Lung (tissue), 12 donors: ENCODE results near the gene APOB. TPM values are rescaled to one million over a fixed set of nuclear protein-coding genes. Genes with fewer than 3 reads are reported as not detected.

Experiments
- ATAC-seq: fragments of 200-7000 bp; cut with Tn5 transposase; one replicate; pipeline ENCODE4 v1.9.1; 2020; ENCODE audit warnings: moderate number of reproducible peaks; ENCODE audit not compliant: insufficient read depth, low FRiP score
- DNase-seq, 3 donors: peaks; one replicate each; pipeline ENCODE4 v3.0.0-alpha.2; 2013 to 2017
- H3K27ac ChIP-seq, 2 donors: one replicate each; pipeline ENCODE4 v1.5.1; 2013; ENCODE audit warnings: mild to moderate bottlenecking in 2 of 2, moderate library complexity in 2 of 2, control low read depth in 1 of 2, inconsistent platforms in 1 of 2, low read depth in 1 of 2, low read length in 1 of 2
- H3K27me3 ChIP-seq, 3 donors: one replicate each; pipeline ENCODE4 v1.5.1; 2013; ENCODE audit warnings: low read length in 2 of 3; ENCODE audit not compliant: control insufficient read depth in 3 of 3, insufficient read depth in 3 of 3
- H3K36me3 ChIP-seq, 4 donors: one replicate each; pipeline ENCODE4 v1.5.1; 2013; ENCODE audit warnings: low read length in 4 of 4, mild to moderate bottlenecking in 1 of 4, moderate library complexity in 1 of 4; ENCODE audit not compliant: control insufficient read depth in 4 of 4, insufficient read depth in 4 of 4
- H3K4me1 ChIP-seq, 5 donors: one replicate each; pipeline ENCODE4 v1.5.1; 2013; ENCODE audit warnings: low read length in 5 of 5, mild to moderate bottlenecking in 2 of 5, moderate library complexity in 1 of 5; ENCODE audit not compliant: control insufficient read depth in 5 of 5, insufficient read depth in 5 of 5
- H3K4me3 ChIP-seq: one replicate; pipeline ENCODE4 v1.5.1; 2013; ENCODE audit warnings: mild to moderate bottlenecking, control low read depth, moderate library complexity
- H3K9ac ChIP-seq, 2 donors: one replicate each; pipeline ENCODE4 v1.5.1; 2013; ENCODE audit warnings: low read length in 2 of 2, control low read depth in 1 of 2; ENCODE audit not compliant: insufficient read depth in 1 of 2
- H3K9me3 ChIP-seq, 4 donors: one replicate each; pipeline ENCODE4 v1.5.1; 2013; ENCODE audit warnings: low read length in 3 of 4, mild to moderate bottlenecking in 1 of 4, moderate library complexity in 1 of 4; ENCODE audit not compliant: control insufficient read depth in 4 of 4, insufficient read depth in 3 of 4
- WGBS, 2 donors: extraction: QIAGEN DNeasy Blood & Tissue Kit; methylation state at CpG; one replicate each; pipeline ENCODE4 v1.1.7; 2013; 5-methylcytosine and 5-hydroxymethylcytosine counted together
- polyA plus RNA-seq, 2 donors: library from polyadenylated mRNA; stranded (reverse); fragments of 200-250 nt; gene quantifications; one replicate each; pipeline ENCODE4 v1.2.1, GENCODE V29; 2013
- total RNA-seq, 2 donors: library from RNA; depleted of rRNA in 1 of 2; stranded (reverse); fragments of >200 nt in 1 of 2; gene quantifications; one replicate each; pipeline ENCODE4 v1.2.1, GENCODE V29; 2014 to 2021
- TF ChIP-seq, protein P1 (sequence below): IDR thresholded peaks from 2 replicates; pipeline ENCODE4 v1.5.1; 2012; ENCODE audit warnings: mild to moderate bottlenecking; ENCODE audit errors: control extremely low read depth, extremely low read depth
- donor health status: control.
- donor health status: control.
- donor health status: Bipolar disorder and iron deficiency.
- donor health status: healthy.
- donor health status: DM: yes; HTN: yes; CAD: no.

APOB gene
- total and polyA plus RNA-seq, 4 donors, result 0.04 to 1.7 (median 0.18) TPM

DNA sequence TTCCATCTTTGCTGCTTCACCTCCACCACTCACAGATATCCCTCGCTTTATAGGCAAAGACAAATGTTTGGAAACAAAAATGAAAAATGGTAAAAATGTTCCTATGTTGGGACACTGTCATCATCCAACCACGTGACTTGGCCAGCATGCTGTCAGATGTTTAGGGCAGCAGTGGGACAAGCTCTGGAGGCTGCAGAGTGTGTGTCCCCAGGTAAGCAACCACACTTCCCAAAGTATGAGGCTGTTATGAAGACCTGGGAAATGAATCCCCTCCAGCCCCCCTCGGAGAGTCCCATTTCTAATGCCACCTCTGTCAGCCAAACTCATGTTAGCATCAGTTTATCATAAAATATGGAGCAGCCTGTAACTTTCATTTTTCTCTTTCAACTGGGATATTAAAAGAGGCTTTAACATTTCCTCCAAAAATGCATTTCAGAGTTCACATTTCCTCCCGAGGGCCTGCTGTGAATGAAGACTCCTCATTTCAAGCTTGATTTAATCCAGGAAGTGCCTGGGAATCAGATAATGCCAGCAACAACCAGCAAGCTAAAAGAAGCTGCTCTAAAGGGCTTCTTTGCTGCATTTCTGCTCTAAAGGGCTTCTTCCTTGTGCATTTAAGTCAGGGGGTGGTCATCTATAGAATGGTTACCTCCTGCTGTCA lies 66.2 kb downstream of the APOB start:
- ATAC-seq, result no peak
- no peaks in the 10 kb centered on the region for H3K36me3 ChIP-seq
- no peak overlapping the region for H3K4me3 ChIP-seq
- H3K9me3 ChIP-seq, result no peaks in the 10 kb centered on the region
- H3K9ac ChIP-seq, result no peak overlapping the region
- H3K27me3 ChIP-seq, result peaks cover 0 to 5% (median 0%) of the 10 kb centered on the region in 3 donors
- TF ChIP-seq, protein P1, sequence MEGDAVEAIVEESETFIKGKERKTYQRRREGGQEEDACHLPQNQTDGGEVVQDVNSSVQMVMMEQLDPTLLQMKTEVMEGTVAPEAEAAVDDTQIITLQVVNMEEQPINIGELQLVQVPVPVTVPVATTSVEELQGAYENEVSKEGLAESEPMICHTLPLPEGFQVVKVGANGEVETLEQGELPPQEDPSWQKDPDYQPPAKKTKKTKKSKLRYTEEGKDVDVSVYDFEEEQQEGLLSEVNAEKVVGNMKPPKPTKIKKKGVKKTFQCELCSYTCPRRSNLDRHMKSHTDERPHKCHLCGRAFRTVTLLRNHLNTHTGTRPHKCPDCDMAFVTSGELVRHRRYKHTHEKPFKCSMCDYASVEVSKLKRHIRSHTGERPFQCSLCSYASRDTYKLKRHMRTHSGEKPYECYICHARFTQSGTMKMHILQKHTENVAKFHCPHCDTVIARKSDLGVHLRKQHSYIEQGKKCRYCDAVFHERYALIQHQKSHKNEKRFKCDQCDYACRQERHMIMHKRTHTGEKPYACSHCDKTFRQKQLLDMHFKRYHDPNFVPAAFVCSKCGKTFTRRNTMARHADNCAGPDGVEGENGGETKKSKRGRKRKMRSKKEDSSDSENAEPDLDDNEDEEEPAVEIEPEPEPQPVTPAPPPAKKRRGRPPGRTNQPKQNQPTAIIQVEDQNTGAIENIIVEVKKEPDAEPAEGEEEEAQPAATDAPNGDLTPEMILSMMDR, result no peak
- DNase-seq, result no peak
- WGBS, 2 donors, result 51 to 66% methylated on average over 4 of the region's 4 CpGs
- H3K4me1 ChIP-seq, result peaks cover 0 to 10% (median 0%) of the 10 kb centered on the region in 5 donors
- H3K27ac ChIP-seq, result no peak overlapping the region

DNA sequence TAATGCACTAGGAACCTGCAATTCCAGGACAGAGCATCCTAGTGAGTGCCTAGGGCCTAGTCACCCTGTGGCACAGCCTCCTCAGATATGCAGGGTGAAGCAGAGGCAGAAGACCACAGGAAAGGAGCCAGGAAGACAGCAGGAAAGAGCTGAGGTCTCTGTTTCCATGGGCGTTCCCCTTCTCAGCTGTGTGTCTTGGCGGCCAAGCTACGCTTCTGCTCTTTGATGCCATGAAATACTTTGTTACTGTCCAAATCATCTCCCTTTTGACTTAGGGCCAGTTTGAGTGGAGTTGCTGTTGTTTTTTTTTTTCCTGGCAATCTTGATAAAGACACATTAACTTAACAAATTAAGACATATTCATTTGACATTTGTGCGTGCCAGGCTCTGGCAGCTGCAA lies 67.3 kb downstream of the APOB start:
- Histone ChIP-seq H3K9ac (no peak overlapping the region), H3K4me1 (peaks cover 0 to 10% (median 0%) of the 10 kb centered on the region in 5 donors), H3K4me3 (no peak overlapping the region), H3K36me3 (no peaks in the 10 kb centered on the region), H3K9me3 (no peaks in the 10 kb centered on the region), H3K27me3 (peaks cover 0 to 5% (median 0%) of the 10 kb centered on the region in 3 donors), H3K27ac (no peak overlapping the region)
- DNase-seq (no peak), ATAC-seq (no peak)
- 72 to 73% methylated on average over 4 of the region's 4 CpGs for WGBS, 2 donors
- TF ChIP-seq, protein P1, result no peak

DNA sequence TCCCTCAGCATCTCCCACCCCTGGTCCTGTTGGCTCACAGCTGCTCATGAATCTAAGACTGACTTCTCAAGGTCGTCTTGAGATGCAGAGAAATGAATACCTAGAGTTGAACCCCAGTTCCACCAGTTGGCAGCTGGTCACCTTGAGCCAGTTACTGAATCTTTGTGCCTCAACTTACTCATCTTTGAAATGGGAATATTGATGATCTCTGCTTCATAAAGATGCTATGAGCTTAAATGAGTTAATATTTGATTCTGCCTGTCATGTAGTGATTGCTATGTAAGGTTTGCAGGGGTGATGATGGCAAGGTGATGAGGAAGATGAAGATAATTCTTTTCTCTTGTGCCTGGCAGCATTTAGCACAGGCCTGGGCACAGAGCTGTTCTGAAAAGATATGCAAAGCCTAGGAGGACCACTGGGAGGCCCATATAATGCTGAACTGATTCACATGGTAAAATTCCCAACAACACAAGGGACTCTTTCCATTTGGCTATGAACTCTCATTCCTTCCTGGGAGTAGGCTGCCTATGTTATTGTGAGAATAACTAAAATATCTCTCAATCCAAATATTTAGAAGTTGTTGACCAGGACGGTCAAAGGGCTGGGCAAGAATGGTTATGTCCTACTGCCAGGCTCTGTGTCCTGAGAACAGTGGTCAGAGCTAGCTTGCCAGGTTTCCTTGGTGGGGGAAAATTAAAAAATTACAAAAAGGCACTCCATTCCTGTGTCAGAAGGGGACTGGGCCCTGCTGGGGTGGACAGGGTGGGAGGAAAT lies 70.9 kb downstream of the APOB start:
- WGBS, 2 donors, result 64 to 82% methylated on average over 2 of the region's 2 CpGs
- Histone ChIP-seq H3K36me3 (no peaks in the 10 kb centered on the region), H3K27ac (no peak overlapping the region), H3K9me3 (no peaks in the 10 kb centered on the region), H3K4me1 (peaks cover 0 to 8% (median 0%) of the 10 kb centered on the region in 5 donors), H3K4me3 (no peak overlapping the region), H3K9ac (no peak overlapping the region), H3K27me3 (peaks cover 0 to 7% (median 0%) of the 10 kb centered on the region in 3 donors)
- TF ChIP-seq, protein P1, result no peak
- DNase-seq, result no peak
- no peak for ATAC-seq
